Activated T-cell treated with anti-CD3 and anti-CD28 coated beads for 1 hour (primary cell): ENCODE measurements around the gene EBF3.

Experiments used
- DNase-seq: peaks from one replicate; pipeline ENCODE4 v3.0.0-alpha.2; 2020; ENCODE audit warnings: low read depth

The EBF3 gene

DNA sequence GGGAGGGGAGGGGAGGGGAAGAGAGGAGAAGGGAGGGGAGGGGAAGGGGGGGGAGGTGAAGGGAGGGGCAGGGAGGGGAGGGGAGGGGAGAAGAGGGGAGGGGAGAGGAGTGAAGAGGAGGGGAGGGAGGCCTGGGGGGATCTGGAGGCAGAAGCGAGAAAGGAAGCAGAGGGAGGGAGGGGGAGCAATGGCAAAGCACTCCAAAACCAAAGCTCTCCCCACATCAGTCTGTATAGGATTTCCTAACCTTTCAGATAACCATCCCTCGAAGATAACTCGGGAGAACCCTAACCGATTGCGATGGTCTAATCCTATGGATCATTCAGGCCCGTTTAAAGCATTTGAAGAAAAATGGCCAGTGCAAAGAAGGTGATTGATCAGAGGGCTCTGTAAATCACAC, 19.0 kb downstream of the EBF3 start:
- DNase-seq = no peak

DNA sequence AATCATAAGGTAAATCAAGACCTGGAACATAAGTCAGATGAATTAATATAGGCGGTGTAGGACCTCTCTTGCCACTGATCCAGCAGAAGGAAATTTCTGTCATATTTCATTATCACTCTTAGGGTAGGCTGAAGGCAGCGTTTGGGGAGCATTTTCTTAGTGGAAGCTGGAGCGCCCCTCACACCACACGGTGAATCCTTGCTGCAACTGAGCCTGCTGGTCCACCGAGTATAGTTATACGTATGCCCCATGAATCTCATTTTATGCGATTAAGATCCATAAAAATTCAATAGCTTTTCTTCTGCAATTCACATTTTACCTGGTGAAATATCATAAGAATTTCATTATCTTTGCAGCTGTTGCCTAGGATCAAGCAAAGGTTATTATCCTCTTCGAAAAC, 19.6 kb downstream of the EBF3 start:
- DNase-seq = no peak

DNA sequence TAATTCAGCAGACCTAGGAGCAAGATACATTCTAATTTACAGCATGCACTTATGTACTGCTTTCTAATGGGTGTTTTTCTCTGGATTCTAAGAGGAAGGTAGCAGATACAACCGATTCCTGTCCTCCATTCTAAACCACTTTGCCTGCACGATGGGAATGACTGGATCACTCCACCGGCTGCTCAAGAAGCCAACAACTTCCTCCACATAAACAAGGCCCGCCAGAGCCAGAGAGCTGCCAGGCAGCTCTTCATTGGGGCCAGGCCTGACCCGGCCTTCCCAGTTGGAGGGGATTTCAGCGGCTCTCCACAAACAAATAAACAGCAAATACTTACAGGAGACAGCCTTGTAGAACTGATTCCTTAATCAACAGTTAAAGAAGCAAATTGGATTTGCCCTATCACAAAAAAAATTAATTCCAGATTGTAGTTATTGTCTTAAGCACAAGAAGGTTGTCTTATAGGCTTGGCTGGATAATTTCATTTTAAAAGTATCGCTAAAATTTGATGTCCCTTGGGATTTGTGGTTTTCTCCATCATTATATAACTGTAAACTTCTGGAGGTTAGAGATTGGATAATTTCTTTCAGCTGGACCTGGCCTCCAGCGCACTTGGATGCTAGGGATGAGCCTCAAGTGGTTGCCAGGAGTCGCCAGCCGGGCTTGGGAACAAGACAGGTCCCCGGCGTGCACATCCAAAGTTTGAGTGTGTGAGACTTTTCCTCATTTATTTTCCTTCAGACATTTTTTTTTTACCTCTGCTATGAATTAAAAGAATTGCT, 20.9 kb downstream of the EBF3 start:
- no peak for DNase-seq

GRCh38 chr10:129942391-129942790, 21.7 kb downstream of the EBF3 start:
- no peak for DNase-seq

DNA sequence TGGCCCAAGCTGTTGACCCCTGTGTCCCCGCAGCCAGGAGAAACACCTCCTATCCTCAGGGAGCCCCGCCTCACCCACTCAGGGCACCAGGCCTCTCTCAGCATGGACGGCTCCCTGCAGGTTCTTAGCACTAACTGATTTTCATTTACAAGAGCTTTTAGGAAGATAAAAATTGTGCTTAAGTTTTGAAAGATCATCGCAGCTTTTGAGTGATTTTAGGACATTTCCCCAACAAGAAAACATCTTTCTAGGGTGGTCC, 22.1 kb downstream of the EBF3 start:
- DNase-seq = no peak

GRCh38 chr10:129941199-129942018, 22.7 kb downstream of the EBF3 start:
- DNase-seq = no peak

- DNase-seq = no peak
Measured at GRCh38 chr10:129940617-129941198, 23.4 kb downstream of the EBF3 start.

- DNase-seq = no peak
Measured at GRCh38 chr10:129939416-129940275, 24.4 kb downstream of the EBF3 start.

DNA sequence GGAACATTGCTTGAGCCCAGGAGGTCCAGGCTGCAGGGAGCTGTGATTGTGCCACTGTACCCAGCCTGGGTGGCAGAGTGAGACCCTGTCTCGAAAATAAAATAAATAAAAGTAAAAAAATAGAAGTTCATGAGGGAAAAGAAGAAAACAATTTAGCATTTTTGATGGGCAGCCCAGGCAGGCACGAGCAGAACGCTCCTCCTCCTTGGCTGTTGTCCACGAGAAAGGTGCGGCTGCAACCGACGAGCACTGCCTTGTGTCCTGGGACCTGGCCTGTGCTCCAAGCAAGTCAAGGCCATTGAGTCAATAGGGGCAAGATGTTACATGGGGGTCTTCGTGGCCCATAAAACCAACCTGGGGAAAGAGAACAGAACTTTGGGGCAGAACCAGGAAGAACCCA, 25.6 kb downstream of the EBF3 start:
- DNase-seq = no peak

DNA sequence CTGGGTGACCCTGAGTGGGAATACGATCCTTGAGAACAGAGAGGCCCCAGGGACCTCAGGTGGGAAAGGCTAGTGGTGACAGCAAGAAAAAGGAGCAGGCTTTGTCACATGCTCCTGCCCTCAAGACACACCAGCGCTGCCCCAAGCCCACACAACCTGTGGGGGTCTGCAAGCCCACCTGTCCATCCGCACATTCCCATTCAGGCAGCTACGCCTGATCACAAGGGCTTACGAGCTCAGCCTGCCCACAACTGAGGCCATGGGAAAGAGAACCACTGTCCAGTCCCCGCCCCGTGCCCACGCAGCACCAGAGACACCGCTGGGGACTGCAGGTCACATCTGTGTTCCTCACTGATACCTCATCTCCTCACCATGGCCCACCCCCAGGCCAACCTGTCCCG, 26.7 kb downstream of the EBF3 start:
- DNase-seq = no peak

DNA sequence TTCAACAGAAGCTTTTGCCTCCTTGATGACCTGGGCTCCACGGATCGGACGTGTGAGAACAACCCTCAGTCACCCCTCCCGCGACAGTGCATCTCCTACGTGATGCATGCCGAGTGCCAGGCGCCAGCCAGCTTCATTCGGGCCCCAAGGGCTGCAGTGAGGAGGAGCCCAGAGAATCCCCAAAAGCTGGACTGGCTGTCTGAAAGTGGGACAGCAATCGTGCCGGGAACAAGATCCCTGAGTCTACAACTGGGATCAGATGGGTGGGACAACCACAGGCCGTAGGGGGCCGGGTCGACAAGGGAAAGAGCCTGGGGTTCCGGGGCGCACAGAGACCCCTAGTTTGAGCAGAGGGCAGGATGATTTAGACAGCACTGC, 27.2 kb downstream of the EBF3 start:
- DNase-seq = no peak

GRCh38 chr10:129936266-129936922, 27.7 kb downstream of the EBF3 start:
- DNase-seq = no peak

GRCh38 chr10:129935867-129936152, 28.3 kb downstream of the EBF3 start:
- no peak for DNase-seq

GRCh38 chr10:129935102-129935866, 28.8 kb downstream of the EBF3 start:
- no peak for DNase-seq

DNA sequence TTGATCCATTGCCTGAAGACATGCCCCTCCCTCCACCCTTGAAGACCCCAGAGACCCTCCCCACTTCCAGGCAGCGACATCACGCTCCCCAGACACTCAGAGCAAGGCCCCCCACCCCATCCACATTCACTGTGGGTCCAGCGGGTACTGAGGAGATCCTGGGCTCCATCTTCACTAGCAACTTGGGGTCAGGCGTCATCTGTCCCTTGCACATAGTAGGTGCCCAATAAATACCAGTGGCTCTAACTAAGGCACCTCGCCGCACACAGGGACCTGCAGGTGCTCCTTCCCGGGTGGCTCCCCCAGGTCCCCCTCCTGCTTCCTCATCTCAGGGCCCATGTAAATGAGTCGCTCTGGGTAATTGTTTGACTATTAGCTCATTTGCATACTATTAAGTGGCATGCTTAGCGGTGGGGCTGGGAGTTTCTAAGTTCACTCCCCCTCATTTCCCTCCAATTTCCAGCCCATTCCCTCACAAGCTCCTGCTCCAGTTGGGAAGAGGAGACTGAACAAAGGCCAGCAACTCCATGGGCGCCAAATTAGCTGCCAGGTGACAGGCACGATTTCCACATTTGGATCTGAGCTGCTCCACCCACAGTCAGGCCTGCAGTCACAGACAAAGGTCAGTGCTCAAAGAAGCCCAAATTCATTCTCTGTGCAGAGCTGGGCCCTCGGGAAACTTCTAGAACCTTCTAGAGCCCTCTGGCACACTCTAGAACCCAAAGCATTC, 29.7 kb downstream of the EBF3 start:
- no peak for DNase-seq

DNA sequence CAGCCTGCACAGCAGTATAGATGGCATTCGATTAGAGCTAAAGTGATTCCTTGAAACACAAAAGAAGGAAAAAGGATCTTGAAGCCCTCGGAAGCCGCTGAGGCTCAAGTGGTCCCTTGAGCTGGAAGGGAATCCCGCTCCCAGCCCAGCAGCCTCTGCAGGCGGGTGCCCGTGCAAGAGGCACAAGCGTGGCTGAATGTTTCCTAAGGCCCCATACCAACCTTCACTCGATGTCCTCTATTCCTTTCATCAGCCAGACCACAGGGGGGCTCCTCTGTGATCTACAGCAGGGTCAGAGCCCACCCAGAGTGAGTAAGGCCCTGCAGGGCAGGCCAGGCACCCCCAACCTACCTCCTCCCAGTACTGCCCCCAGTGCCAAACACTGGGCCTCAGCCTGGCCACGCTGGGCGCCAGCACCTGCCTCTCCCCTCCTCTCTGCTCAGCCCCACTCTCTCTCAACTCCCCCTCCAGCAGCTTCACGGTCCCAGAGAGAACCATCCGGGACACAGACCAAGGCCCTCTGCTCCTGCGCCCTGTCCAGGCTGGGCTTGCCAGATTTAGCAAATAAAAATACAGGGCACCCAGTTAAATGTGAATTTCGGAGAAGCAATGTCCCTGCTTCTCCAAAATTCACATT, 30.5 kb downstream of the EBF3 start:
- DNase-seq = no peak

DNA sequence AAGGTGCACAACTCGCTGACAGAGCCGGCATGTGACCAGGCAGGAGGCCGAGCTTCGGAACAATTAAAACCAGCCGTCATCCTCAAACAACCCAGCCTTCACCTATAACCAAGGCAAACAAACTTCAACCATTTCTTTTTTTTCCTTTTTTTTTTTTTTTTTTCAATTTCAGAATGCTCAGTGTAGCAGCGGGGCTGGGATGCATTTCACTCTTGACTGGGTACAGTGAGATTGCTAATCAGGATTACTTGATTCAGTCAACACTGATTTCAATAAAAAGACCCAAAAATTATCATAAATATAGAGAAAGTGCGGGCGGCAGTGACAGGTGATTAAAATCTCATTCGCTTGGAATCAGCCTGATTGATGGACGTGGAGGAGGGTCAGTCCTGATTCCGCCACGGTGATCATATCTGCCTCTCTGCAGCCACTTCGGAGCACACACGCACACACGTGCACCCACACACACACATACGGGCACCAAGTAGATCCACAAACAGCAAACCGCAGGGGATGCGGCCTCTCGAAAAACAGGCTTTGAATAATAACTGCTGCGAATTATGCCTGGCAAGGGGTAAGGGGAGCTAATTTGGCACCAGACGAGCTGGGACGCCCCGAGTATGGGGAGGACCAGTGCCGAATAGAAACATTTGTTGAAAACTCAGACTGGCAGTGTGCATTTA, 31.2 kb downstream of the EBF3 start:
- no peak for DNase-seq

GRCh38 chr10:129932182-129932581, 31.9 kb downstream of the EBF3 start:
- DNase-seq = no peak
